Erythroblast (primary cell): ENCODE measurements around the gene CTSS.

ENCODE experiments used
- GATA1 ChIP-seq: IDR thresholded peaks from 2 replicates; pipeline ENCODE4 v1.6.1; 2011; ENCODE audit warnings: low read depth, mild to moderate bottlenecking, control low read depth, low read length, moderate library complexity
- POLR2A ChIP-seq: IDR thresholded peaks from 2 replicates; pipeline ENCODE4 v1.6.1; 2011; ENCODE audit warnings: mild to moderate bottlenecking, low read length

DNA sequence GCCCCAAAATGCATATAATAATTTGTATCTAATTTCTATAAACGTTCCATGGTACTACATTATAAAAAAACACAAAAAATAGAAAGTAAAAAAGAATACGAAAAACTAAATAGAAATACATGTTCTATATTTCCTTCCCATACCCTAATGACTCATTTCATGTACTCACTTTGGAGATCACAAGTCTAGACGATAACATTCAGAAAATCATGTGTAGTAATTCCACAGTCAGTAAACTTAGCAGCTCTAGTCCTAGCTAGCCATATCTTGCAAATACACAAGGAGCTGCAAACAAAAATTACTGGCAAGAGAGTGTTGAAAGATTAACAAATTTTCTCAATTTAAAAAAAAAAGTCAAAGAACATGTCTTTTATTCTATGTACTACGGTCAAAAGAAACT is 70.0 kb downstream of the CTSS start:
- TF ChIP-seq POLR2A (no peak), GATA1 (no peak)
